Activated T-cell treated with anti-CD3 and anti-CD28 coated beads for 24 hours (primary cell): Measurements from ENCODE around the gene ZNF740.

Source experiments
- DNase-seq: peaks from one replicate; pipeline ENCODE4 v3.0.0-alpha.2; 2020; ENCODE audit warnings: low read depth

The ZNF740 gene

DNA sequence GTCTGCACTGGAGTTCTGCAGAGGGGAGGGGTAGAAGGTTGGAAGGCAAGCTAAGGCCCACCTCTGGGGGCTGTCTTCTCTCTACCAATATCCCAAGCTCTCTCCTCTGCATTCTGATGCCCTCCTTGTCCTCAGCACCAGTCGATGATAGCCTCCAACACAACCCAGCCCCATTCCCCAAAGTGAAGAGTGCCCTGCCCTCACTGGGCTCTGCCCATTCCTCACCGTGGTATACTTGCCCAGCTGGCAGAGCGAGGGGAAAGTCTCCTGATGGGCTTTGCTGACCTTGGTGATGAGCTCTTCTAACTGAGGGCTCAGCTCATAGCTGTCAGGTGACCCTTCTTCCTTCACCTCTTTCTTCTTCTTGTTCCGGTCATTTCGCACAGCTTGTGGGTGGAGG, 33.7 kb downstream of the ZNF740 start:
- DNase-seq = no peak

DNA sequence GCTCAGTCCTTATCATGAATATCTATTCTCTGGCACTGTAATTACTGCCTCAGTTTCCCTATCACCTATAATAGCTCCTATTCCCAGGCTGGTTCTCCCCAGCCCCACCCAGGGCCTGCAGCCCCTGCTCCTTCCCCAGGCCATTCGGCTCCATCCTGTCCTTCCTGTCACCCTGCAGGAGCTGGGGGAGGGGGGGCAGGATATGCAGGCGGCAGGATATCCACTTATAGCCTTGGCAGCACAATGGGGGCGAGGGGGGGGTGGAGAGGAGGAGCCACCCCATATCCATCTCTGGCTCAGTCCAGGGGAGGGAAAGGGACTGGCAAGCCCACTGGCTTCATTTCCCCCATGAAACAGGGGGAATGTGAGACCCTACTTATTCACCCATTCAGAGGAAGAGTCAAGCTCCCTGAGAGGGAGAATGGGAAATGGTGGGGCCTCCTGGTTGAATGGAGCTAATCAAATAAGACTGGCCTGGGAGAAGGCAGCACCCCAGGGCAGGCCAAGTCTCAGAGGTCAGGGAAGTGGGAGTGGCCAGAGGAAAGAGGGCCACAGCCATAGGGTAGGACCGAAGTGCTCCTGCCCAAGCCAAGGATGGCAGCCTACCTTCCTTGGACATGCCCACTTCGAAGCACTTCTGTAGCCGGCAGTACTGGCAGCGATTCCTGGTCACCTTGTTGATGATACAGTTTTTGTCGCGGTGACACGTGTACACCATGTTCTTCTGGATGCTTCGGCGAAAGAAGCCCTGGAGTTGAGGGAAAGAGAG, 34.3 kb downstream of the ZNF740 start:
- DNase-seq = no peak

DNA sequence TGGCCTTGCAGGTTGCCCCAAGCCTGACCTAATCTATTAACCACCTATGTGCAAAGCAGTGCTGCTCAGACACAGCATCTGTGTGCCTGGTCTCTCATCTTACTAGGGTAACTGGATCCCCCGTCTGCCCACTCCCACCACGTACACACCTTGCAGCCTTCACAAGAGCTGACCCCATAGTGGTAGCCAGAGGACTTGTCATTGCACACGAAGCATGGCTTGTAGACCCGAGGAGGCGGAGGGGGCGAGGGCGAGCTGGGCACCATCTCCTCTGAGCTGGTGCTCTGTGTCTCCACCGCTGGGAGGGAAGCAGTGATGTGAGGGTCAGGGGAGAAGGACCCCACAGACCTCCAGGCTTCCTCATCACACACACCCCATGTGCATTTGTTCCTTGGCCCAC, 35.0 kb downstream of the ZNF740 start:
- no peak for DNase-seq

DNA sequence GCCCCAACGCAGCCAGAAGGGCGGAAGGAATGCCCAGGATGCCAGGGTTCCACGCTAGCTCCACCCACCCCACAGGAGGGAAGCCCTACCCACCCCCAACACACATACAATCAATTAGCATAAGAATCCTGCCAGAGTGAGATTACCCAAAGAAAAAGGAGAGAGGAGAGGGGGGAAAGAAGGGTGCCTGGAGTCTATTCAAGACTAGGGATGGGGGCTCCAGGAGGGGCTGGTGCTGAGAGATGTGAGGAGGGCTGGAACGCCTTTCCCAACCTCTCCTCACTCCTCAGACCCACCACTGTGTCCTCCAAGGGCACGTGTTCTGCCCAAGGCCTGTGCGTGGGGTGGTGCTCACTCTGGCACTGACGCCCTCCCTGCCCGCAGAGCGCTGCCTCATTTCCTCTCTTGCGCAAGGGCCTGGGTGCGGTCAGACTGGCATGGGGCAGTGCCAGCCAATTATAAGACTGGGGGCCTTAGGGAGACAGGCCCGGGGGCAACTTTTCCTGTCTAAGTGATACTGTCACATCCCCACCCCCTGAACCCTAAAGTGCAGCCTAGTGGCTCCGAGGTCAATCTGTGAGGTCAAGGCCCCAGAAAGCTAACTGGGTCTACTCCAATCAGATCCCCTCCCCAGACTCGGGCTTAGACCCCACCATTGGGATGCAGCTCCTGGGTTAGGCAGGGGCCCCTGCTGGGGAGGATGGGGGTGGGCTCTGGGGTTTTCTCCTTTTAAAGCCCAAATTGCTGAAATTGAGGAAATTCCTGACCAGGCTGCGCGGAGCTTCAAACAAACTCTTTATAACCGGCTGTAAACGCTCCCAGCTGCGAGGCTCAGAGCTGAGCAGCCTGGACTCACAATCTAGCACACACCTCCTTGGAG, 36.8 kb downstream of the ZNF740 start:
- no peak for DNase-seq

DNA sequence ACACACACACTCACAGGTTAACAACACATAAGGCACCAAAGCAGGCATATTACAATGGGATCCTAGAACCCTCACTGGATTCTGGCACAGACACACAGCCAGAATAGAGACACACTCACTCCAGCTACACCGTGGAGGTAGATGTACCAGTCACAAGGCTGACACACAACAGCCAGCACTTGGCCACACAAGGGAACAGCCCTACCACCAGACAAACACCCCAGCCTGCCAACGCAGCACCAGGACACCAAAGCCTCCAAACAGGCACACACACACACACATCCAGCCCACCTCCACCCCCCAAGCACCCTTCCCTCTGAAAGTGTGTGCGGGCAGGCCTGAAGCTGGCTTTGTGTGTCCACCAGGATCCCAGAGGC, 37.4 kb downstream of the ZNF740 start:
- DNase-seq = no peak

DNA sequence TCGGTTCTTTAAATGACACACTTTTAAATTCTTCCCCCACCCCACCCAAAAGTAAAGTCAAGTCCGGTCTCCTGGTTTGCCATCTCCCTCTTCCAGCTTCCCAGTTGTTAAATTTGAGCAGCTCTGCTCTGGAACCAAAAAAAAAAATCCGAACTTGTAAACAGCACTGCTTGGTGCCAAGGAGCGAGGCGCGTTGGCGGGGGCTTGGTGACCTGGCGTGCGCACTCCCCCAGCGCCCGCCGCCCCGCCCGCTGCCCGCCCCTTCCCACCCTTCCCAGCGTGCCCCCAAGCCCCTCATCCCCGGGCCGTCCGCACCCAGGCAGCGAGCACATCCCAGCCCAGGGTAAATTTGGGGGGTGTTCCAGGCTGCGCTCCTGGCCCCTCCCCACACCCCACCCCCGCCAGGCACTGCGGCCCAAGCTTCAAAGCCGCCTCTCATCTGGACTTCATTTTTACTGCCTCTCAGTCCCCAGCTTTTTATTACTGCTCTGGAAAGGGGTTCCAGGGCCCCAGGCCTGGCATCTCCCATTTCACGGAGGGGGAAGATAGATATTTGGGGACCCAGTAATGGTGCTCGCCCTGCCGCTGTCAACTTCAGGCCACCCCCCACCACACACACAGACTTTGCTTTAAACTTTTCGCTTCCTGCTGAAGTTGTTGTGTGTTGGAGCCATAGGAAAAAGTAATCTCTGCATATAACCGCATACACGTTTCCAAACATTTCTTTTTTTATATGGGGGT, 38.2 kb downstream of the ZNF740 start:
- DNase-seq = no peak

DNA sequence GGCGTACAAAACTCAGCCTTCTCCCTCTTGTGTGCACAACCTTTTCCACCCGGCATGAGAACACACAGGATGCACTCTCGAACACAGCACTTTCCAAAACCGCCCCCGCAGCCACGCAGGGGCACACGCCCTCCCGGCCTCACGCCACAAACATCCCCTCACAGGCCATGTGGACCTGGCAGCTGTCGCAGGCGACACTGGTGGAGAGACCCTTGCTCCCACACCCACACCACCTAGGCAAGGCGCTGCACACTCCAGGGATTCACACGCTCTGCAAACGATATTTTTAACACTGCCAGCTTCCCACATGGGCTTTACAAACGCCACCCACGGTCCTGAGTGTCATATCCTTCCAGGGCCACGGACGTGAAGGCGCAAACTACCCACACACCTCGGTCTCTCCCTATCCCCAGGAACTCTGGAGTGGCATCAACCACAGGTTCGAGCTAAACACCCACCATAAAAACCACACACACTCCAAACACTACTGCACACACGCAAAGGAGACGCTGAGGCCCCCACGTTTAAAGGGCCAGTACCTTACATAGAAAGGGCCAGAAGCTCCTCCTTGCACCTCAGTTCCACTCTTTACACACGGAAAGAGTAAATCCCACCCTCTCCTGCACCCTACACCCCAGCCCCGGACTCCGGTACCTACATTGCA, 38.9 kb downstream of the ZNF740 start:
- DNase-seq = peak; percentile 69

DNA sequence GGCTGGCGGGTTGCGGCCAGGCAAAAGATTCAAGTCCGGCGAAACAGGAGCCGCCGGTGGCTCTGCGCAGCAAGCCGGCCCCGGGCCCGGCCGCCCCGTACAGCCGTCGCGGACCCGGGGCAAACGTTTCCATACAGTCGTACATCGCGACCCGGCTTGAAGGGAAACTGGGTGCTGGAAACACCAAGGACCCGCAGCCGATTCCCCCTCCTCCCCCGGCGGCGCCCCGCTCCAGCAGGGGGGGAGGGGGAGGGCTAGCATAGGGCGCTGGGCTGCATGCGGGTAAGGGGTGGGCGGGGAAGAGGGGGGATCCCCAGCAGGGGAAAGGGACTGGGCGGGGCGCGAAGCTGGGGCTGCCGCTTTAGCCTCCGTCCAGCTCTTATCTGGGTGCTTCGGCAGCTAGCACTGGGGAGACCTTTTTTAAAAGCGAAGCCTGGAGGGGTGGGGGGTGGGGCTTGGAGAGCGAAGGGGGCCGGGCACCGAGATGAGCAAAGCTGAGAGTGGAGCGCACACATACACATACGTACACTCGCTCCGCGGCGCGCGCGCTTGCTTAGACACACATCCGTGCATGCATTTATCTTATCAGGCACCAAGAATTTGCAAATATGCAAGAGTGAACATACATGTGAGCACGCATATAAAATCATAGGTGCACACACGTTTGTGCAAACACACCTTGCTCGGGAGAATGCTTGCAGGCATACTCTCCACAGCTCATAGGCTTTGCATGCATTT, 39.6 kb downstream of the ZNF740 start:
- peak; percentile 71 for DNase-seq

DNA sequence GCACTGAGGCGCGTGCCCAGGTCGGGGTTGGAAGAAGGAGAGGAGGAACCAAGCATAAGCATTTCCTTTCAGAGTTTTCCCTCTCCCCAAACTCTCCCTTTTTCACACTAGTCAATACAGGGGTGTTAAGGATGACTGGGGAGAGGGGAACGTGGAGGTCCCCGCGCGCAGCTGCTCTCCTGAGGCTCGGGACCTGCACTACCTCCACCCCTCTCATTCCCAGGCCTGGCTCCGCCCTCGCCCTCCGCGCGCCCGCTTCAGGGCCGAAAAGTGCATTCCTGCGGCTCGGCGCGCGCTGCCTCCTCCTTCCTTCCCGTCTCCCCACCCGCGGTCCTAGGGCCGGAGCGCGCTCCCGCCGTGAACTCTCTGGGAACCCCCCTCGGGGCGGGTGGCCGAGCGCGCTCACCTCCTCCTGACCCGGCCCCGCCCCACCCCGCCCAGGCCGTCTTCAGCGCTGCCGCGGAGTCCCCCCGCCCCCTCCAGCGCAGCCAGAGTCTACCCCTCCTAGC, 40.2 kb downstream of the ZNF740 start:
- DNase-seq = peak; percentile 70

DNA sequence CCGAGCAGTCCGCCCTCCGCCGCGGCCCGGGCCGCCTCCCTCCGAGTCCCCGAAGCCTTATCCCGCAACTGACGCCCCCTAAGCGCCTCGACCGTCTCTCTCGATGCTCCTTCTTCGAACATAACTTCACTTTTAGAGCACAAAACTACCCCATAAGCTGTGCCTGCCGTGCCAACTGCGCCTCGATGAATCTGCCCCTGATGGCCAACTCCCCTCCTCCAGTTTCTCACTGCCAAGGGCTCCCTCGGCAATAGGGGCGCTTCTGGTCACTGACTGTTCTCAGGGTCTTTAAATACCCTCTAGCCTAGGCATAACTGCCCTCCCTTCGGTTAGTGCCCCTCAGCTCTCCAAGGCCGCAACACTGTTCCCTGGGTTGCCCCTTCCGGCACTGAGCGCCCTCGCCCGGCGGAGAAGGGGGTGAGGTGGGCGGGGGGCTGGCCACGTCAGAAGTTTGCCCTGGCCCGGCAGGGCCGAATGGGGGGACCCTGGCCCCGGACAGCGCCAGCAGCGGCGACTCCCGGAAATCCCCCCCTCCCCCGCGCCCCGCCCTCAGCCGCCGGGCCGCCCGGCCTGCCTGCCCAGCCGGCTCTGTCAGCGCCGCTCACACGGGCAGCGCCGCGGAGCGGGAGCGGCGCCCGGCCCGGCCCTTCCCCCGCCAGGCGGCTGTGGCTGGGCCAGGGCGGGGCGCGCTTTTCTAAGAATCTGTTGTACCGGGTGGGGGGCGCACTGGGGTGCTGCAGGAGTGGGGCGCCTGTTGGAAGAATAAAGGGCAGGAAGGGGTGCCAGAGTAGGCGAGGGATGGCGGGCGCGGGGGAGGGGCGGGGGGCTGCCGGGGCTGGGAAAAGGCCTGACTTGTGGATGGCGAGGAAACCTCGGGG, 40.9 kb downstream of the ZNF740 start:
- DNase-seq = no peak

DNA sequence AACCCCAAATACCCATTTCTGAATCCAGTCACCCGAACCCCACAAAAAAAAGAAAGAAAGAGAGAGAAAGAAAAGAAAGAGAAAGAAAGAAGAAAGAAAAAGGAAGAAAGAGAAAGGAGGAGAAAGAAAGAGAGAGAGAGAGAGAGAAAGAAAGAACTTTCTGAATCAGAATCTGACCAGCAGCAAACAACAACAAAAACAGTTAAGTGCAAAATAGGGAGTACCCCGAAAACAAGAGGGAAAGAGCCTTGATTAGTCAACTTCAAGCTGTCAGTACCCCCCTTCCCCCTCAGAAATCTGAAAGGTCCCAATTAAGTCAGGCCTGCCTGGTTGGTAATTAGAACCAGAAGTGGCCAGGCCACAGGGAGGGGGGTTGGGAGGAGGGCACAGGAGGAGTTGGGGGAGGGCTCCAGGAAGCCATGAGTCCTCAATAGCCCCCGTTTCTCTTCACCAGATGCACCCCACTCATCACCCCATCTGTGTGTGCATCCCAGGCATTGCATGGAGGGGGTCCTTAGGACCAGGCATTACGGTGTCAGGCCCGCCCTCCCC, 41.7 kb downstream of the ZNF740 start:
- DNase-seq = no peak

DNA sequence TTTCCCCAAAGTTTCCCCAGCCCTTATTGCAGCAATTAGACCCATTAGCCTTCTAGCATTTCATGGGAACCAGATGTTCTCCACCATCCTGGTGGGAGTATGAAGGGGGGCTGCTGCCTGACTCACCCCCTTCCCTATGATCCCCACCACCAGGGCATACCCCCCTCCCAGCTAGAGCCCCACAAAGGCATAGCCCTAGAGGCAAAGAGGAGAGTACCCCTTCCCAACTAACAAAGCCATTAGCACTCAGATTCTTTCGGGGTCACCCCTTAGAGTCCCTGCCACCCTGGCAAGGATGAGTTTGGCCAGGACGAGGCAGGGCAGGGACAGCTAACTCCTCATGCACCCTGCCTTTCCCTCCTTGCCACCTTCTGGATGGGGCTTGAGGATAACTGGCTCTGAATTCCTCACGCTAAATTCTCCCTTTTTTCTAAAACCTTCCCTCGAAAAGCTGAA, 42.3 kb downstream of the ZNF740 start:
- DNase-seq = no peak

DNA sequence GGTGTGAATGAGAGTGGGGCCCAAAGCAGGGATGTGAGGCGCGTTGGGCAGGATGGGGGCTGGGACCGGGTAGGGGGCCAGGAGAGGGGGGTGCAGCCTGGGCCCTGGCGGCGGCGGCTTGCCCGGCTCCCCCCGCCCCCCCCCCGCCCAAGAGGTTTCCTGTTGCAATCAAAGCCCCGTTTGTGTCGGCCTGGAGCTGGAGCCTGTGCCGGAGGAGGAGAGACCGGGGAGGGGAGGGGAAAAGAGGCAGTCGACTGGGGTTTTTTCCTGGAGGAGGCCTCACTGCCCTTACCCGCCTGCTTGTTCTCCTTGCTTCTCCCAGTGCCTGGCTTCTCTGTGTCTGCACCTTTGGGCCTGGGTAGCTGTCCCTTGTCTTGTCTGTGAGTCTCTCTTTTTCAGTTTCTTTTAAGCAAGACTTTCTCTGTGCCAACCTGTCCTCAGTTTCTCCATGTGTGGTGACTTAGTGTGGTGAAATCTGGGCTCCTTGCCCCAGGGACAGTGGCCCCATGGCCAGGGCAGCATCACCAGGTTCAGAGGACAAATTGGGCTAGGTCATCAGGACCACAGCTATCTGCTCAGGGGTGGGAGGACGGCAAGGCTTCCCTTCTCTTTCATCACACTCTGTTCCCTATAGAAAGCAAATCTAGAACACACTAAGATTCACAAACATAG, 43.0 kb downstream of the ZNF740 start:
- no peak for DNase-seq

DNA sequence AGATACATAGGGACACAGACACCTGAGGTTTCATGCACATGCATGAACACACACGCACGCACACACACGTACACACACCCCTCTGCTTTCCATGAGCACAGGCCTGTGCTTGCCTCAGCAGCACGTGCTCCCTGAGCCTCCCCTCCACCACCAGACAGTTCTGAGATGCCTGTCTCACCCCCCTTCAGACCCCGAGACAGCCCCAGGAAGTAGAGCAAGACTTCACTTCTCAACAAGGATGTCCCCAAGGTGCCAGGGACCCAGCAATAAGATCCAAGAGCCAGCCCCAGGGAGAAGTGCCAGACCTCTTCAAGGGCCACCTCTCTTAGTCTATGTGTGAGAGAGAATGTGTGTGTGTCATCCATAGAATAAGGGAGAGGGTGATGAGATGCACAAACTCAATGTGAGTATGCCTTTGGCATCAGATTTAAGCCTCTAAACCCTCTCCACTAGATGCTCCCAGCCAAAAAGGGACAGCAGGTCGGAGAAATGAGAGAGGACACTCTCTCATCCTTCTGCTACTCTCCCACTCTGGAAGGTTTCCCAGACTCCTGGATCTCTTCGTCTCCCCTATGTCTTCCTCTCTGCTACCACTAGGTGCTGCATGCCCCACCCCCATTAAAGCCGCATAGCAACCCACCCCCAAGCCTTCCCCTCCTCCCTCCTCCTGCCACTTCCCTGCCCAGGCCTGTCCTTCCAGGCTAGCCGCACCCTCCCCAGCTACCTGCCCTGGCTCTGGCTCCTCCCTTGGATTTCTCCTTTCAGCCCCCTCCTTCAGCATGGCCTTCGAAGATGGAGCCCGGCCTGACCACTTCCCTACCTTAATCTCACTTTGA, 43.8 kb downstream of the ZNF740 start:
- DNase-seq = no peak

DNA sequence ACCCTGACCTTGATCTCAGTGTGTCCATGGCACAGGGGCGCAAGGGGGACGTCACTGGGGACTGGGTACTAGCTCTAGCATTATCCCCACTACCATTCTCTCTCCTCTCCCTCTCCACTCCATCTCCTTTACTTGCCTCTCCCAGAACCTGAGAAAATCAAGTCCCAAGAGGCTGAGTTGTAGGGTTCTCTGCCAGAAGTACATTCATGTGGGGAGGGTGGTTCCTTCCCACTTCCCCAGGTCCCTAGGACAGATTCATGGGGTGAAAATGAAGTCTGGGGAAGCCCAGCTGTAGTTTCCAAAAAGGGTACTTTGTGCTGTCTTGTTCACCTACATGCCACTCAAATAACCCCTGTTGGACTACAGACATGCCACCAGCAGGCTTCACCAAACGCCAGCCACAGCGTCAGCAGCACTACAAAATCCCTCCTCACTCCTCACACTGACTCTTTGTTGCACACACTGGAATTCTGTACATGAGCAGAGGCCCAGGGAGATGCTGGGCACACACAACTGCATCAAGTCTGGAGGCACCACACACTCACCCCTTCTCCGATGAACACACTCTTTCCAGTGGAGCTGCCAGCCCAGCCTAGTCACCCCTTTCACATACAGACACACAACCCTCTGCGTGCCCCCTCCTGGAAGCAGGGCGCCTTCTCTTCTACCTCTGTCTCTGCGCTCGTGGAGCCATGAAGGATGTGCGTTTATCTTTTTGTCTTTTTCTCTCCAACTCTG, 44.5 kb downstream of the ZNF740 start:
- DNase-seq = no peak

DNA sequence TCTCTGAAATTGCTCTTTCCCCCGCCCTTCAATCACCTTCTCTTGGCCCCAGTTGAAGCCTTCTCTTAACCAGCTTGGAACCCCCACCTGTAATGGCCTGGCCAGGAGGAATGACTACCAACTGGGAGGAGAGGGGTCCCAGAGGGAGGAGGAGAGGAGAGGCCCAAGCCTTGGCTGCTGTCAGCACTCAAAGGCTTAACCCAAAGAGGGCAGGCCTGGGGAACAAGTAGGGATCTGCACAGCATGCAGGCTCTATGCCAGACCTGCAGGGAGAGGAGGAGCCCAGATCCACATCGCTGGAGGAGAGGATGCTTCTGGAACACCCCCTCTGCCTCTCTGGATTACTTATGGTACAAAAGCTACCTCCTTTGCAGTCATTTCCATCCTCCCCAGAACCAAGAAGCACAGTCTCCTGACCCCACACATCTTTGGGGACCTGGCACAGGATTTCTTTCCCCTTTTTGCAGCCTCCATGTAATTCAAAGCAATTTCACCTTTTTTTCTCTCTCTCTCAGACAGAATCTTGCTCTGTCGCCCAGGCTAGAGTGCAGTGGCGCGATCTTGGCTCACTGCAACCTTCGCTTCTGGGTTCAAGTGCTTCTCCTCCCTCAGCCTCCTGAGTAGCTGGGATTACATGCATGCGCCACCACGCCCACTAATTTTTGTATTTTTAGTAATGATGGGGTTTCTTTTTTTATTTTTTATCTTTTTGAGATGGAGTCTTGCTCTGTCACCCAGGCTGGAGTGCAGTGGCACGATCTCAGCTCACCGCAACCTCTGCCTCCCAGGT, 45.3 kb downstream of the ZNF740 start:
- DNase-seq = no peak

DNA sequence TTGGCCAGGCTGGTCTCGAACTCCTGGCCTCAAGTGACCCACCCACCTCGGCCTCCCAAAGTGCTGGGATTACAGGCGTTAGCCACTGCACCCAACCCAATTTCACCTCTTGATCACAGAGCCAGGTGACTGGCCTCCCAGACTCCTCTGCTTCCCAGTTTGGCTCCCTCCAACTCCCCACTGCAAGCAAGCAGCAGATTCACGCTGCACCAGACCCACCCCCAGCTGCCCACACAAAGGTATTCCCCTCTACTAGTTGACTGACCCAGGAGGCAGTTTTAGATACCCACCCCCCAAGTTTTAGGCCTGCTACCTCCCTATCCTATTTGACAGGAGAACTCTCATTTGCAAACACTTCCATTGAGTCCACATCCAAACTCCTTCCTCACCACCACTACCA, 46.3 kb downstream of the ZNF740 start:
- DNase-seq = no peak
